ENCODE results near the gene IRAG1. TPM values are rescaled to one million over a fixed set of nuclear protein-coding genes. Genes with fewer than 3 reads are reported as not detected.

IRAG1 gene
- total RNA-seq, 1 experiment from 2014 or later: not detected

DNA sequence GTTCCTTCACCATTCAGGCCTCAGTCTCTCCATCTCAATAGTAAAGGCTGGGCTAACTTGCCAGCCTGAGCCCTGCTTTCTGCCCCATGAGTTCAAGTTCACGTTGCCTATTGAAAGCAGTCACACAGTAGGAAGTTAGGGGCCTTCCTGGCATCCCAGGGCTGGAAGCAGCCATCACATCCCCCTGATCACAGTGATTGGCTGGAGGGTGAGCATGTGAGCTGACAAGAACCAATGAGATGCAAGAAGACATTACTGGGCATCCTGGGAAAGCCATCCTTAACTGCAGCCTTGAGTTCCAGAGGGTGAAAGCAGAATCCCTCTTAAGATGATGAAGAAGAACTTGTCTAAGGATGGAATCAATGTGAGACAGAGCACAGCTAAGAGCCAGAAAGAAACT lies 29.1 kb downstream of the IRAG1 start:
- no peak overlapping the region for H3K4me3 Mint-ChIP-seq (ENCODE audit: low read depth, unreplicated experiment)
- TF ChIP-seq, protein P1, sequence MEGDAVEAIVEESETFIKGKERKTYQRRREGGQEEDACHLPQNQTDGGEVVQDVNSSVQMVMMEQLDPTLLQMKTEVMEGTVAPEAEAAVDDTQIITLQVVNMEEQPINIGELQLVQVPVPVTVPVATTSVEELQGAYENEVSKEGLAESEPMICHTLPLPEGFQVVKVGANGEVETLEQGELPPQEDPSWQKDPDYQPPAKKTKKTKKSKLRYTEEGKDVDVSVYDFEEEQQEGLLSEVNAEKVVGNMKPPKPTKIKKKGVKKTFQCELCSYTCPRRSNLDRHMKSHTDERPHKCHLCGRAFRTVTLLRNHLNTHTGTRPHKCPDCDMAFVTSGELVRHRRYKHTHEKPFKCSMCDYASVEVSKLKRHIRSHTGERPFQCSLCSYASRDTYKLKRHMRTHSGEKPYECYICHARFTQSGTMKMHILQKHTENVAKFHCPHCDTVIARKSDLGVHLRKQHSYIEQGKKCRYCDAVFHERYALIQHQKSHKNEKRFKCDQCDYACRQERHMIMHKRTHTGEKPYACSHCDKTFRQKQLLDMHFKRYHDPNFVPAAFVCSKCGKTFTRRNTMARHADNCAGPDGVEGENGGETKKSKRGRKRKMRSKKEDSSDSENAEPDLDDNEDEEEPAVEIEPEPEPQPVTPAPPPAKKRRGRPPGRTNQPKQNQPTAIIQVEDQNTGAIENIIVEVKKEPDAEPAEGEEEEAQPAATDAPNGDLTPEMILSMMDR (IDR thresholded peaks at IDR 0.05; ENCODE audit: unreplicated experiment): no peak
- CTCF ChIA-PET: no interaction called here
- BruUV-seq (replicated peaks): no TSS peak
- no peak overlapping the region for H3K27ac Mint-ChIP-seq (ENCODE audit: unreplicated experiment)
- intact Hi-C loops (cut with micrococcal nuclease; ENCODE audit: unreplicated experiment): no loop called here
- H3K27me3 Mint-ChIP-seq (ENCODE audit: unreplicated experiment): no peaks in the 10 kb centered on the region
- H3K9me3 Mint-ChIP-seq (ENCODE audit: low read depth, unreplicated experiment): no peaks in the 10 kb centered on the region
- peaks cover 5% of the 10 kb centered on the region for H3K36me3 Mint-ChIP-seq (ENCODE audit: insufficient read depth, unreplicated experiment)
- no peak for DNase-seq
- H3K4me1 Mint-ChIP-seq (ENCODE audit: low read depth, unreplicated experiment): peaks cover 21% of the 10 kb centered on the region

DNA sequence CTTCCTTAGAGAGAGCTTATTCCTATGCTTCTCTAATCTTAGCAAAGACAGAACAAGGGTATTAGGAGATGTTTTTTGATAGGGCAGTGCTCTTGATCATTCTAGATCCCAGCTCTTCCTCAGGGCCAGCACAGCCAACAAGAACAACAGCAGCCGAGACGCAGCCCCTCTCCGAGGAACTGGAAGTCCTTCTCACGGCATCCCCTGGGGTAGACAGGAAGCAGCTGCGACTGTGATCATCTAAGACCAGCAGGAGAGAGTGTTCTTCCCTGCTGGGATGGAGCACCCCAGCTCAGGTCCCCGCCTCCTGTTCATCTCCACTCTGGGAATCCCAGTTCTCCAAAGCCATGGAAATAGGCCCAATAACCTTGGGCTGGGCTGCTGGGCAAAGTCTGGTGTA lies 29.6 kb downstream of the IRAG1 start:
- no peak for DNase-seq
- intact Hi-C loops (cut with micrococcal nuclease; ENCODE audit: unreplicated experiment): no loop called here
- H3K4me1 Mint-ChIP-seq (ENCODE audit: low read depth, unreplicated experiment): peaks cover 21% of the 10 kb centered on the region
- no TSS peak for BruUV-seq (replicated peaks)
- H3K4me3 Mint-ChIP-seq (ENCODE audit: low read depth, unreplicated experiment): no peak overlapping the region
- TF ChIP-seq, protein P1 (IDR thresholded peaks at IDR 0.05; ENCODE audit: unreplicated experiment): no peak
- no peaks in the 10 kb centered on the region for H3K27me3 Mint-ChIP-seq (ENCODE audit: unreplicated experiment)
- peaks cover 5% of the 10 kb centered on the region for H3K36me3 Mint-ChIP-seq (ENCODE audit: insufficient read depth, unreplicated experiment)
- H3K27ac Mint-ChIP-seq (ENCODE audit: unreplicated experiment): no peak overlapping the region
- CTCF ChIA-PET: no interaction called here
- no peaks in the 10 kb centered on the region for H3K9me3 Mint-ChIP-seq (ENCODE audit: low read depth, unreplicated experiment)

DNA sequence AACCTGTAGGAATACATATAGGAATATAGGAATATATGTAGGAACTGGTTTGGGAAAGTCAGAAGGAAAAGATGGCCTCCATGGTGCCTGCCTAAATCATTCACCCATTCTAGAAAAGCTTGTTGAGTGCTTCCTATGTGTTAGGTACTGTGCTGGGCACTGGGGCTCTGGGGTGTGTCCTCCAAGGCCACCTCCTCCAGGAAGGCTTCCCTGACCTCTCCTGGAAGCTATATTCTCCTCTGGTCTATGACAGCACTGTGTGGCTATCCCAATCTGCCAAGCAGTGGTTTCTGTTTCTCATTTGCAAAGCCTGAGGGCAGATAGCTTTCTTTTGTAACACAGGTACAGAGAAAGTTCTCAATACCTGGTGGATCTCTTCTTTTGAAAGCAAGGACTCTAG lies 30.2 kb downstream of the IRAG1 start:
- Mint-ChIP-seq H3K9me3 (ENCODE audit: low read depth, unreplicated experiment) (no peaks in the 10 kb centered on the region), H3K27me3 (ENCODE audit: unreplicated experiment) (no peaks in the 10 kb centered on the region), H3K4me3 (ENCODE audit: low read depth, unreplicated experiment) (no peak overlapping the region), H3K4me1 (ENCODE audit: low read depth, unreplicated experiment) (peaks cover 27% of the 10 kb centered on the region), H3K36me3 (ENCODE audit: insufficient read depth, unreplicated experiment) (peaks cover 5% of the 10 kb centered on the region), H3K27ac (ENCODE audit: unreplicated experiment) (no peak overlapping the region)
- CTCF ChIA-PET: no interaction called here
- BruUV-seq (replicated peaks): no TSS peak
- DNase-seq: no peak
- intact Hi-C loops (cut with micrococcal nuclease; ENCODE audit: unreplicated experiment): no loop called here
- TF ChIP-seq, protein P1 (IDR thresholded peaks at IDR 0.05; ENCODE audit: unreplicated experiment): no peak

DNA sequence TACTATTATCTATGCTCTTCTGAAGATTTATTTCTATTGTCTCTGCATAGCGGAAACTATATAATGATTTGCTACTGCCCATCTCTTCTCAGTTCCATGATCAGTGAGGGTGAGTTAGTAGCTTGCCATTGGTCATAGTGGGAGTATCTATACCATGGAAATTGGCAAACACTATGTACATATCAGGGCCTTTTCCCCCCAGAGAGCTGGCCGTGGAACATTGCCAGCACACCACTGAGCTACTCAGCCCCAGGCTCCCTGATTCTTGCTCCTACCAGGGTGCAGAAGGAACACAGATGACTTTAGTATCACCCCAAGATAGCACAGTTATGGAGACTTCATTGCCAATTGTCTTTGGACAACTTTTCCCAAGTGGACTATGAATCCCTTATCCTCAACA lies 33.2 kb downstream of the IRAG1 start:
- peaks cover 39% of the 10 kb centered on the region for H3K4me1 Mint-ChIP-seq (ENCODE audit: low read depth, unreplicated experiment)
- TF ChIP-seq, protein P1 (IDR thresholded peaks at IDR 0.05; ENCODE audit: unreplicated experiment): no peak
- H3K9me3 Mint-ChIP-seq (ENCODE audit: low read depth, unreplicated experiment): no peaks in the 10 kb centered on the region
- no peak overlapping the region for H3K4me3 Mint-ChIP-seq (ENCODE audit: low read depth, unreplicated experiment)
- no peaks in the 10 kb centered on the region for H3K27me3 Mint-ChIP-seq (ENCODE audit: unreplicated experiment)
- no peak overlapping the region for H3K27ac Mint-ChIP-seq (ENCODE audit: unreplicated experiment)
- intact Hi-C loops (cut with micrococcal nuclease; ENCODE audit: unreplicated experiment): no loop called here
- DNase-seq: no peak
- peaks cover 5% of the 10 kb centered on the region for H3K36me3 Mint-ChIP-seq (ENCODE audit: insufficient read depth, unreplicated experiment)
- CTCF ChIA-PET: no interaction called here
- BruUV-seq (replicated peaks): no TSS peak
